Progenitor cell of endocrine pancreas (in vitro differentiated cells): ENCODE measurements around the gene NLRP12. TPM values are rescaled to one million over a fixed set of nuclear protein-coding genes. Genes with fewer than 3 reads are reported as not detected.

Experiments
- DNase-seq: peaks from one replicate; pipeline ENCODE4 v3.0.0; 2021; ENCODE audit warnings: low spot score; ENCODE audit not compliant: unreplicated experiment
- H3K27ac Mint-ChIP-seq: 2 replicates; pipeline ENCODE4 v1.8.0; 2021; ENCODE audit warnings: mild to moderate bottlenecking, moderate library complexity, mixed read lengths
- H3K27me3 Mint-ChIP-seq: 2 replicates; pipeline ENCODE4 v1.8.0; 2021; ENCODE audit warnings: mixed read lengths
- H3K36me3 Mint-ChIP-seq: 2 replicates; pipeline ENCODE4 v1.8.0; 2022; ENCODE audit warnings: mixed read lengths; ENCODE audit not compliant: insufficient read depth
- H3K4me1 Mint-ChIP-seq: 2 replicates; pipeline ENCODE4 v1.8.0; 2021; ENCODE audit warnings: low read depth, mixed read lengths
- H3K4me3 Mint-ChIP-seq: 2 replicates; pipeline ENCODE4 v1.8.0; 2021; ENCODE audit warnings: low read depth, mild to moderate bottlenecking, moderate library complexity, mixed read lengths
- H3K9me3 Mint-ChIP-seq: 2 replicates; pipeline ENCODE4 v1.8.0; 2021; ENCODE audit warnings: low read depth, mixed read lengths
- total RNA-seq: library from RNA; stranded (reverse); gene quantifications from 2 replicates; pipeline ENCODE4 v1.2.1, GENCODE V29; 2021
- TF ChIP-seq, protein P1 (sequence below): fragments of 200-600 bp; sonication (generic); IDR thresholded peaks from one replicate; pipeline ENCODE4 v1.5.0; 2021; ENCODE audit warnings: antibody characterized with exemption, mild to moderate bottlenecking; ENCODE audit not compliant: unreplicated experiment

The NLRP12 gene
- total RNA-seq, 1 donor from 2014 or later = not detected

DNA sequence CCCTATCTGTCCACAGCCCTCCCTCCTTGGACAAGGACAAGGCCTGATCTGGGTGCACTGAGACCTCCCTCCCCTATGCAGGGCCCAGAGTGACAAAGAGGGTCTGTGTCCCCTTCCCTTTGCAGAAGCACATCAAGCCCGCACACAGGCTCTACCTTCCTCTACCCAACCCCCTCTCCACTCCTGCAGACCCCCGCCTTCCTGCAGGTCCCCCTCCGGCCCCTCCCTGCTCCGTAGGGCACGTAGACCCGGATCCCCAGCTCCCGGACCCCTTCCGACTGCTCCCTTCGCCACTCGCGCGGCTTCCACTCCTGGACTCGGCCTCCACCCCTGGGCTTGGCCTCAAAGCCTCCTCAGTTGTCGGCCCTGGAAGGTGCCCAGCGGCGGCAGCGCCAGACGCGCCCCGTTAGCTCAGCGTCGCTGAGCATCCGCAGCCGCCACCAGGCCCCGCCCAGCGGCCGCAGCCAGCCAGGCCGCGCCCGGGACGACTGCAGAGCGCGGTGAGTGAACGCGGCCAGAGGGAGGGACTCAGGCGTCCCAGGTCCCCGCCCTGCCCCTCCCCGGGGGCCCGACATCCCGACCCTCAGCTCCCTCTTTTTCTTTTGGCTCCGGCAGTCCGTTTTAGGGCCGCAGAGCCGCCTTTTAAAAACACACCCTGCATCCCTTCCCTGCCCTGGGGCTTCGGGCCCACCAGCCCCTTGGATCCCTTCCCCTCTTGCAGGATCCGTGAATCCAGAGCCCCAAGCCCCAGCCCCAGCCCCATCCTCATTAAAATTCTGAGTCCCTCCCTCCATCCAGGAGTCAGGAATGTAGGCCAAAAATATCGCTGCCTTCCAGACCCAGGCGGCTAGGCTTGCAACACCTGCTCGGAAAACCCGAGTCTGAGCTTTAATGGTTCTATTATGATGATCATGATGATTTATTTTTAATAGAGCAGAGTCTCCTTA, 42.1 kb upstream of the NLRP12 start:
- Mint-ChIP-seq H3K4me3 (peak overlapping the region; percentile 72), H3K9me3 (no peaks in the 10 kb centered on the region), H3K4me1 (peaks cover 50% of the 10 kb centered on the region), H3K36me3 (peaks cover 1% of the 10 kb centered on the region), H3K27ac (peak overlapping the region; percentile 97), H3K27me3 (no peaks in the 10 kb centered on the region)
- TF ChIP-seq, protein P1, sequence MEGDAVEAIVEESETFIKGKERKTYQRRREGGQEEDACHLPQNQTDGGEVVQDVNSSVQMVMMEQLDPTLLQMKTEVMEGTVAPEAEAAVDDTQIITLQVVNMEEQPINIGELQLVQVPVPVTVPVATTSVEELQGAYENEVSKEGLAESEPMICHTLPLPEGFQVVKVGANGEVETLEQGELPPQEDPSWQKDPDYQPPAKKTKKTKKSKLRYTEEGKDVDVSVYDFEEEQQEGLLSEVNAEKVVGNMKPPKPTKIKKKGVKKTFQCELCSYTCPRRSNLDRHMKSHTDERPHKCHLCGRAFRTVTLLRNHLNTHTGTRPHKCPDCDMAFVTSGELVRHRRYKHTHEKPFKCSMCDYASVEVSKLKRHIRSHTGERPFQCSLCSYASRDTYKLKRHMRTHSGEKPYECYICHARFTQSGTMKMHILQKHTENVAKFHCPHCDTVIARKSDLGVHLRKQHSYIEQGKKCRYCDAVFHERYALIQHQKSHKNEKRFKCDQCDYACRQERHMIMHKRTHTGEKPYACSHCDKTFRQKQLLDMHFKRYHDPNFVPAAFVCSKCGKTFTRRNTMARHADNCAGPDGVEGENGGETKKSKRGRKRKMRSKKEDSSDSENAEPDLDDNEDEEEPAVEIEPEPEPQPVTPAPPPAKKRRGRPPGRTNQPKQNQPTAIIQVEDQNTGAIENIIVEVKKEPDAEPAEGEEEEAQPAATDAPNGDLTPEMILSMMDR = no peak
- no peak for DNase-seq

DNA sequence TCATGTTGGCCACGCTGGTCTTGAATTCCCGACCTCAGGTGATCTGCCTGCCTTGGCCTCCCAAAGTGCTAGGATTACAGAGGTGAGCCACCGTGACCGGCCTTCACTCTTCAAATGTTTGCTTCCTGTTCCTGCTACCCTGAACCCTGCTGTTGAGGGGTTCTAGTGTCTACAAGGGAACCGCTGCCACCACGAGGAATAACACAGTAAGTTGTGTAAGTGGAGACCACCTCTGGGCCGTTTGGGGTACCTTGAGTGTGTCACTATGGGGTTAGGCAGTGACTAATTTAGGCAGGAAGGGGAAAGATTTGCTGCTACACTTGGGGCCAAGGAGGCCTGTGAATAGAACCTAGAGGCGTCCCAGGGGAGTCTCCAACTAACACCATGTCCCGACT, 41.4 kb upstream of the NLRP12 start:
- H3K9me3 Mint-ChIP-seq = no peaks in the 10 kb centered on the region
- peak overlapping the region; percentile 16 for H3K27ac Mint-ChIP-seq
- TF ChIP-seq, protein P1 = no peak
- no peaks in the 10 kb centered on the region for H3K27me3 Mint-ChIP-seq
- peak overlapping the region; percentile 60 for H3K4me3 Mint-ChIP-seq
- peaks cover 44% of the 10 kb centered on the region for H3K4me1 Mint-ChIP-seq
- H3K36me3 Mint-ChIP-seq = no peaks in the 10 kb centered on the region
- DNase-seq = no peak

DNA sequence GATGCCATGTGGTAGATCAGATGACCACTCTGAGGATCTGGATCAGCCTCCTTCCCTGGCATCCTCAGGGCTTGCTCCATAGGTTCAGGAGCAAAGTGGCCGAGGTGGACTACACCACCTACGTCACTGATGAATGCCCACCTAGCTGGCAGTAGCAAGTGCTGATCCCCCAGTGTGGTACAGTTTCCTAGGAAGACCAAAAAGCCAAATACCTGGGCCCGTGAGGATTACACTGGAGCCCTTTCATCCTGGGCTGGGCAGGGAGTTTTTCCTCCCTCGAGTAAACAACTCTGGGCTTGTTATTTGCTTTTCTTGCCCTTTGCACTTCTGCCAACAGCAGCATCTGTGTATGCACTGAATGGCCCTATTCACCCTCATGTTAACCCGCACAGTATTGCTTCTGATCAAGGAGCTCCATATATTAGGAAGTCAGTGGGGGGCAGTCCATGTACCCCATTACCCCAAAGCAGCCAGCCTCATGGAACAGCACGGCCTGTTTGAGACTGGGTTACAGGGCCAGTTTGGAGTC, 40.3 kb upstream of the NLRP12 start:
- Mint-ChIP-seq H3K9me3 (no peaks in the 10 kb centered on the region), H3K4me1 (peaks cover 42% of the 10 kb centered on the region), H3K36me3 (no peaks in the 10 kb centered on the region), H3K27me3 (no peaks in the 10 kb centered on the region), H3K4me3 (peak overlapping the region; percentile 31), H3K27ac (peak overlapping the region; percentile 90)
- no peak for DNase-seq
- TF ChIP-seq, protein P1 = no peak

DNA sequence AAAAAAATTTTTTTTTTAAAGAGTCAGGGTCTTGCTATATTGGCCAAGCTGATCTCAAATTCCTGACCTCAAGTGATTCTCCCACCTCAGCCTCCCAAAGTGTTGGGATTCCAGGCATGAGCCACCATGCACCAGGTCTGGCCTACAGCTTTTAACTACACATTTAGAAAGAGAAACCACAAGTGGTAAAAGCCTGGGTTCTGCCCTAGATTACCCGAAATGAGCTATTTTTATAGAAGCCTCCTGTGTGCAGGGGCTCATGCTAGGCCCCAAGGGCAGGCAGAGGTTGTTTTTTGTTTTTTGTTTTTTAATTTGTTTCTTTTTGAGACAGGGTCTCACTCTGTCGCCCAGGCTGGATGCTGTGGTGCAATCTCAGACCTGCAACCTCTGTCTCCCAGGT, 29.6 kb upstream of the NLRP12 start:
- Mint-ChIP-seq H3K27me3 (peaks cover 21% of the 10 kb centered on the region), H3K27ac (no peak overlapping the region), H3K4me1 (no peaks in the 10 kb centered on the region), H3K36me3 (no peaks in the 10 kb centered on the region), H3K4me3 (no peak overlapping the region), H3K9me3 (no peaks in the 10 kb centered on the region)
- no peak for DNase-seq
- TF ChIP-seq, protein P1 = no peak

DNA sequence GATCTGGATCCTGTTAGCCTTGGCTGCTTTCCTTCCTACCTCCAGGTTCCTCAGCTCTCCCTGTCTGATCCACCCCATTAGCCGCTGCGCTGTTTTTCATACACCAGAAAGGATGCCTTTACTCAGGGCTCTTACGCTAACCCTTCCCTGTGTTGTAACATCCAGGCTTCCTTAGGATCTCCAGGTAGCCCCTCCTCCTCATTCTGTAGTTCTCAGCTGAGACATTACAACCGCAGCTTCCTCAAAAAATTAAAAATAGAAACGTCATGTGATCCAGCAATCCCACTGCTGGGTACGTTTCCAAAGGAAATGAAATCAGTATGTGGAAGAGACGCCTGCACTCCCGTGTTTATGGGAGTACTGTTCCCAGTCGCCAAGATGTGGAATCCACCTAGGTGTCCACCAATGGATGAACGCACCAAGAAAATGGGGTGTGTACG, 25.1 kb upstream of the NLRP12 start:
- no peak for DNase-seq
- peaks cover 30% of the 10 kb centered on the region for H3K27me3 Mint-ChIP-seq
- no peak overlapping the region for H3K4me3 Mint-ChIP-seq
- H3K27ac Mint-ChIP-seq = no peak overlapping the region
- H3K36me3 Mint-ChIP-seq = no peaks in the 10 kb centered on the region
- H3K4me1 Mint-ChIP-seq = no peaks in the 10 kb centered on the region
- H3K9me3 Mint-ChIP-seq = no peaks in the 10 kb centered on the region
- TF ChIP-seq, protein P1 = no peak
